HG03457 (cell line): ENCODE data around the gene SLITRK1.

Experiments used
- ATAC-seq: cut with Tn5 transposase; IDR thresholded peaks from one replicate; pipeline ENCODE4 v1.9.1; 2021; ENCODE audit warnings: moderate number of reproducible peaks; ENCODE audit not compliant: unreplicated experiment

The SLITRK1 gene

DNA sequence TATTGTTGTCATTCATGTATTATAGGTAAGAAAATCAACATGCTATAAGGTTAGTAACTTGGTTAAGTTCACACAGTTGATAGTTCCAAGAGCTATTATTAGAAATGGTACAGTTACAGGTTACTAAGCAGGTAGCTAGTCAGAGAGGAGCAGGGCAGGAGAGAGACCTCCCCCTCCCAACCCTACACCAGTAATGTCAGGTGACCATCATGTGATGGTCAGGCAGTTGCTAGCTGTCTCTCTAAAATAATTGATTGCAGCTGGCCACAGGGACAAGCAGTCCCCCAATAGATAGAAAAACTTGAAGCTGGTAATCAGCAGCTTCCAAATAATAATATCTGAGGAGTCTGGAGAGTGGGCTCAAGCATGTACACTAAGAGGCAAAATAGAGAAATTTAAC lies 14.6 kb downstream of the SLITRK1 start:
- ATAC-seq, result no peak

DNA sequence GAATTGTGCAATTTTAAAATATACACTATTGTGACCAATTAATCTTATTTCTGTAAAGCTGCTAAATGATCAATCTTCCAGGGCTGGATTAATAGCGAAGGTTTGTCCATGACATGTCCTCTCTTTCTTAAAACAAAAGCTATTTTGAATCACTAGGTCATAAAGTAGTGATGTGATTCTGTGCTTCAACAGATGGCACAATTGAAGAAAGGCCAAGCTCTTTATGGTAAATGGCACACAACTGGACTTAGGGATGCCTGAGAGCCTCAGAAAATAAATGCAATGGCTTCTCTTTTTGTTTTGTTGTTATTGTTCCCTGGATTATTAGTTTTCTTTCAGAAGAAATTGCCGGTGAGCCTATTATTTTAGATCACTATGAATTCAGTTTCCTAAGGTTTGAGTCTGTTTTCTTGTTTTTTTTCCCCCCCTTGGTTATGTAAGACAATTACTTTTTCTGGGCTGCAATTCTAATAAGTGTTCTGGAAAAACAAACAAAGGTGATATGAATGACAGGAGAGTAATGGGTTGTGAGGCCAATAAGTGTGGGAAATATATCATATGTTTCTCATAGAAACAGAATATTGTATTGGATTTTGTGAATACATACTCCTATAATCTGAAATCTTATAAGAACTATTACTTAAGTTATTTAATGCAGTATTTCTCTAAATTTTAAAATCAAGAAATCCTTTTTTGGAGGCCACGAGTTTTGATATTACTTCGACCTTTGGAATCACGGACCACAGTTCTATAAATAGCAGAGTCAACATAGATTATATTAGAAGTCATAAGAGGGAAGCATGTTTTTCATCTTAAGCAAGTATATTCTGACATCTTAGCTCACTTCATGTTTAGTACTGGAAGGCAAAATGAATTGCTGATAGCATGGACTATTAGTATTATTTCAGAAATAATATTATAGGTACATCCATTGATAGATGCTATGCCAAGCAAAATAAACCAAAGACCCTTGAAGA lies 16.8 kb downstream of the SLITRK1 start:
- no peak for ATAC-seq

DNA sequence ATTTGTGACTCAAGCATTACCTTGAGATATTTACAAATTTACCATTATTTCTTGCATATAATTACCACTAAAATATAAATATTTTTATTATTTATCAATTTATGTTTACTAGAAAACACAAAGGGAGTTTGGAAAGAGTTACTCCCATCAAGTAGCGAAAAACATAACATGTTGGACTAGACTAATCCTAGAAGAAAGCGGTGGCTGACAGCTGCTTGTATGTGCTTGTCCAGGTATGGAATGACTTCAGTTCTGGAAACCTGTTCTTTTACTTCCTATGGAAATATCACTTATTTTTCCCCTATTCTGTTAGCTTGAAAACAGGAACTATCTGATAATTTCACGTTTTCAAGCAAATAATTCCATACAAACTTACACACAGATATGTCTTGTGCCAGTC lies 28.5 kb downstream of the SLITRK1 start:
- ATAC-seq, result no peak

DNA sequence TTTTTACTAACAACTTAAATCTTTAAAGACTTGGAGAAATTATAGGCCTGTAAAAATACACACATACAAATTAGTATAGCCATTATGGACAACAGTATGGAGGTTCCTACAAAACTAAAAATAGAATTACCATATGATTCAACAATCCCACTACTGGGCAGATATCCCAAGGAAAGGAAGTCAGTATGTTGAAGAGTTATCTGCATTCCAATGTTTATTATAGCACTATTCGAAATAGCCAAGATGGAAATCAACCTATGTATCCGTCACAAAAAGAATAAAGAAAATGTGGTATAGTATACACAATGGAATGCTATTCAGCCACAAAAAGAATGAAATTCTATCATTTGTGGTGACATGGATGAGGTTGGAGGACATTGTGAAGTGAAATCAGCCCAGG lies 37.2 kb downstream of the SLITRK1 start:
- no peak for ATAC-seq

DNA sequence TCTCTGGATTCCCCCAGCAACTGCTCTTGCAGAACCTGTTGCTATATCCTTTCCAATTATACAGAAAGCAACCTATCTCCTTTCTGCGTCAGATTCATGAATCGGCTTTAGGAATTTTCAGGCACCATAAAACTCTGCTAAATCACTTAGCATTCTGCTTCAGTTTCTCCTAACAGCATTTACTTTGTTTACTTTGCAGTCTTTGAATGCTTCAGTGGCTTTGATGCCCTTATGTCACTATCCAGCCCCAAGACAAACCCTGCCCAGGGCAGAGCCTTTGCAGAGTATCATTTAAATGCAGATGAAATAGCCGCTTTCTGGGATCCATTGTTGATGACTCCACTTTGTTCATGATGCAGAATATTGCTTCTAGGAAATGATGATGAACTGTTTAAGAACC lies 43.1 kb downstream of the SLITRK1 start:
- ATAC-seq, result no peak

DNA sequence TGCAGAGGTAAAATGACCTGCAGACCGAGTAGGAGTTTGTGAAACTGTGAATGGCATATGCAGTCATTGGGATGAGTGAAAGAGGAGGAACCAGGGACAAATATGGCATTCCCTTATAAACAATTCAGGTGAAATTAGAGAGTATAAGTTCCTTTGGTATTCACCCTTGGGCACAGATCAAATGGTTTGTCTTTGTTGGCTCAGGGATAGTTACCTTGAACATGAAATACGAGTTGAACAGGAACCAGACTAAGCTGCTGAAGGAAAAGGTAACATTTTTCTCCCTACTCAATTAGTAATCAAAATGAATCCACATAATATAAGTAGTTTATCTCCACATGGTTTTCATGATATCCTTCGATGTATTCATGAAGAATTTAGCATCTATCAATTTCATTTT lies 50.5 kb downstream of the SLITRK1 start:
- no peak for ATAC-seq

DNA sequence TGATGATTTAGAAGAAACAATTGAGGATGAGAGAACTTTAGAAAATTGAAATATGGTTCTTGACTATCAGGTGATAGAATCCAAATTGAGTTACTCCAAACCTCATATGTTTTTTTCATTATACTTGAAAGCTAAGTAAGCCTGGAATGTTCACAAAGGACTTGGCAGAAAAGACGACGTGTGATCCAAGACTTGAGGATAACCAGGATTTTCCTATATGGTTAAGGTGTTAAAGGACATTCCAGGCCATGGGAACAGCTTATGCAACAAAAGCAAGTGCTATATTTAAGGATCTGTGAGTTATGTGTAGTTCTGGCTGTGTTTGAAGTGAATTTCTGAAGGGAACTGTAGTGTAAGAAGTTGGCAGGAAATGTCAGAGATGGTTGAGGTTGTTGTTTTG lies 52.5 kb downstream of the SLITRK1 start:
- no peak for ATAC-seq

DNA sequence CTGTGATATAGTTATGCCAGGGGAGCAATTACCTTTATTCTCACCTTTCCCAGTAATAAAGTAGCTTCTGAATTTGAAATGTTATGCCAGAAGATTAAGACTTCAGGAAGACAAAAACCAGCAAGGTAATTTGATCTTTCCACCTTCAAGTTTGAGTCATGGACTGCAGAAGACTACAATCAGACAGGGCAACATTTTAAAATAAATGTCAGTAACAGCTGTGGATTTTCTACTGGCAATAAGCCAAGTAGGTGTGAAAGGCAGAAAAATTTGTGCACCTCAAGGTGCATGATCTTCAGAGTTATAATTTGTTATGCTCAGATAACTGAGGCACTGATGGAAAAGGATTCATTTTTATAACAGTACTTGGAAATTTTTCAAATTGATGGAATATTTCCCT lies 54.9 kb downstream of the SLITRK1 start:
- no peak for ATAC-seq
